IPS-NIHi7 (cell line): Measurements from ENCODE around the gene CTXND1.

Experiments
- DNase-seq: peaks from one replicate; pipeline ENCODE4 v3.0.0; 2012; ENCODE audit warnings: mixed read lengths; ENCODE audit errors: extremely low spot score

CTXND1 gene

GRCh38 chr15:80183306-80183705 lies 68.7 kb downstream of the CTXND1 start:
- DNase-seq: no peak

DNA sequence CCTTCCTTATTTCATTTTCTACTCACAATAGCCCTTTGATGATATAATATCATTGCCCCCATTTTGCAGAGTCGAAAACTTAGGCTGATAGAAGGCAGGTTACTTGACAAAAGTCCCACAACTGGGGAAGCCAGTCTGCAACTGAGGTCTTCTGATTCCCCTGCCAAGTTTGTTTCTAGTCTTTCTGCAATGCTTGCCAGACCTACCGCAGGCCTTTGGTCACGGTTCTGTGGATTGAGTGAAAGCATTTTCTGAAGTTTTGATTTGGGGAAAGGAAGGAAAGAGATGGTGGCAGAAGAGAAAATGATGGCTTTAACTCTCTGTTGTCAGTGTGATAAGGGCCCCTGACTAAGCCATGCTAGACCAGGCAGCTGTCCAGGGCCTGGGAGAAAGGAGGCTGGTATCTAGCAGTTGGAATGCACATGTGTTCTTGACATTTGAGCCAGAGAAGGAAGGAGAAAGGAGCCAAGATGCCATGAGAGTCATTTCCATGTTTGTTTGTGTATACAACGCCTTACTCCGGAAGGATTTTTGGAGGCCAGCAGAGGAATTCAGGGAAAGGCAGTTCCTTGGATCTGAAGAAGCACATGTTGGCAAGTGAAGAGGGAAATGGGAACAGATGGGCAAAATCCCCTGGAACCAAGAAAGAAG lies 69.3 kb downstream of the CTXND1 start:
- DNase-seq: no peak

DNA sequence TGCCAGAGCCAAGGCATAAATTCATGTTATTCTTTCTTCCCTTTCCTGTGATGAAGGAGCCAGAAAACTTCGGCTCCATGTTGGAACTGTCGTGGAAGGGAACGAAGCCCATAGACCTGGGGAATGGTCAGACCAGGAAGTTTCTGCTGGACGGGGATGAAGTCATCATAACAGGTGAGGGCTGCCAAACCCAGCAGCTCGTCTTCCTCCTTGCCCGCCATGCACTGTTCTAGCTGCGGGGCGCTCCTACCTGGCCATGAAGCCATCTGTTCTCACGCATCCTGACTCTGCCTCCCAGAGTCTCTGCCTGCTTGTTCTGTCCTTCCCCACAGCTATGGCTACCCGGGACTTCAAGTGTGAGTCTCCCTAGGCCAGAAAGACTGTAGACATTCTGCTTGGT lies 71.0 kb downstream of the CTXND1 start:
- no peak for DNase-seq

DNA sequence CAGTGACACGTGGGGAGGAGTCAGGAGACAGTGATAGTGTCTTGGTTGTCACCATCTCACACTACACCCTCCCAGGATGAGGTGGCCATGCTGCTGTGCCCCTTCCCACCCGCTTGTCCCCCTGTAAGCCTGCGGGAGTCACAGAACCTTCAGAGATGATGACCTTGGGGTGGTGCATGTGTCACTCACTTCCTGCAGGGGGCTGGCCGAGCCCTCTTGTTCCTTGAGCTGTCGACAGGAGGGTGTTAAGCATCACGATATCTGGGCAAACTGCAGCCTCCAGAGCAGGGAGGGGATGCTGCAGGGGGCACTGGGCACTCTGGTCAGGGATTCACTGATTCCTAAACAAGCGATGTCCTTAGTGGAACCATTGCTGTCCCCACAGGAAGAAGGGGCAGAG lies 71.5 kb downstream of the CTXND1 start:
- DNase-seq: no peak

GRCh38 chr15:80179935-80180334 lies 72.1 kb downstream of the CTXND1 start:
- DNase-seq: no peak

DNA sequence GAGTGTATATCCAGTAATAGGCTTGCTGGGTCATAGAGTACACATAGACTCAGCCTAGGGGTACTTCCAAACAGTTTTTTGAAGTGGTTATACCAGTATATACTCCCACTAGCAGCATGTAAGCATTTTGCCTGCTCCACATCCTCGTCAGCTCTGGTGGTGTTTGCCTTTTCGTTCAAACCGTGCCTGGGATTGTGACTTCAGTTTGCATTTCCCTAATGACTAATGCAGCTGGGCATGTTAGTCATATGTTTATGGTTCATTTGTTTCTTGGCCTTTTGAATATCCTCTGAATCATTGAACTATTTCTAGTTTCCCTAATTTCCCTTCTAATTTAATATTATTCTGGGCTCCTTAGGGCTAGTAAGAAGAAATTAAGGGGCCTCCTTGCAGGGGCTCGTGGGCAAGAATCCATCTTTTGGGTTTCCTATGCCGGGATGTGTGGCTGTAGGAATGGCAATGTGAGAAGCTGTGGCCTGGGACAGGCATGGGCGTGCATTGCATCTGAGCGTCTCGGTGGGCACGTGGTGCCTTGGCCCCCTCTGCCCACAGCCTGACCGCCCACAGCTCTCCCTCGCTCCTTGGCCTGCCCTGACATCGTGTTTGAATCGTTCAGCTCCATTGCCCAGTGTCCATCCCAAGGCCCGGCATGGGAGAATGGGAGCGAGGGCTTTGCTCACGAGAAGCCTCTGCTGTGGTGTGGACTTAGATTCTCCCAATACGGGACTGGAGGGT lies 72.8 kb downstream of the CTXND1 start:
- DNase-seq: no peak

GRCh38 chr15:80177156-80177555 lies 74.9 kb downstream of the CTXND1 start:
- DNase-seq: no peak

DNA sequence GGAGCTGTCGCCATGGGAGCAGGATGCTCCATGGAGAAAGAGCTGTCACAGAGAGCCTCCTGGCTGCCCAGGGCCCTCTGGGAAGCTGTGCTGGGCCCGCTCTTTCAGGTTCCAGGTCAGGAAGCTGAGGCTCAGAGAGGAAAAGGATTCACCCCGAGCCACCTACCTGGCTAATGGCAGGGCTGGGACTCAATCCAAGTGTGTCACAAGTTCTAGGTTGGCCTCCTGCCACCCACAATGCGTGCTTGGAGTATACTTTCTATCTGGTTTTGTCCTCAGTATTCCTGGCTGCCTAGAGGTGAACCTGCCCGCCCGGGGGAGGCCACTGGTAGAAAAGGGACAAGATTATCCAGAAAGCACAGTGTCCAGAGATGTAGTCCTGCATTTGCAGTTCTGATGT lies 75.6 kb downstream of the CTXND1 start:
- DNase-seq: no peak

DNA sequence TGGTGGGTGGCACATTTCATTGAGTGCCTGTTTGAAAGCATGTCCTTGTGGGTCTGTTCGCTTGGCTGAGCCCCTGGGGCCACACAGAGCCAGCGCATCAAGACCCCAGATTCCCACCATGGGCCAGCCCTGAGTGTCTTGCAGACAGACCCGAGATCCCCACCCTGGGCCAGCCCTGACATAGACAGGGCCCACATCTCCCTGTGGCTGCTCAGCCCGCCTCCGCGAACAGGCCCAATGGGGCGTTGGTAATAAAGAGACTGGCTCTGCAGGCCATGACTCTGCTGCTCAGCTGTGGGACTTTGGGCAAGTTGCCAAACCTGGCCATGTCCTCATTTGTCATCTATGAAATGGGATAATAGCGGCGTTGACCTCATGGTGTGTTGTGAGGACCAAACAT lies 76.6 kb downstream of the CTXND1 start:
- no peak for DNase-seq

DNA sequence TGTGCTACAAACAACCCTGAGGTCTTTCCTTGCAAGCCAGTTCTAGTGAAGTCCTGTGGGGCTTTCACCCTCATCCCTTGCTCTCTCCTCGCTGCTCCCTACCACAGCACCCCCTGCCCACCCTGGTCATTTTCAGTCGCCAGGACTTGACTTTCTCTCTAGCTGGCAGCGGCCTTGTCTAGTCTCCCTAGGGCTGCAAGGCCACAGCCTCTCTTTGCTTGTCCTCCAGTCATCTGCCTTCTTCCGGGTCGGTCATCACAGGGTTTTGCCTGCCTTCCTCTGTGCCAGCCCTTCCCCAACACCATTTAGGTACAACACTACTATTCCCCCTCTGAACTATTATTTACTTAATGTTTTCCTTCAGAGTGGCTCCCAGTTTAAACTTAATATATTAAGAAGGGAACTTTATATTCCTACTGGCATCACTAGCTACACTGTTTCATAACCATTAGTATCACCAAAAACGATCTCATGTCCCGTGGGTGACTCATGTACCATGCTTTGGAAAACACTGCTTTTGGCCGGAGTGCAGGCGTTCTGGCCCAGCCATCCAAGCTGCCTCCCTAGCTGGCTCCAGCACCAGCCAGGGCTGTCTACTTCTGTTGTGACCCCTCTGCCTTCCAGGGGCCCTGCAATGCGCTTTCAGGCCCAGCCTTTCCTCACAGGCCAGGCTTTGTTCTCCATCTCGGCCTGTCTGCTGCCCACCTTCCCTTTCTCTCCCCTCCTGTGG lies 77.8 kb downstream of the CTXND1 start:
- DNase-seq: no peak

- DNase-seq: peak; percentile 72
Observed at GRCh38 chr15:80173022-80173759, 78.8 kb downstream of the CTXND1 start.

- no peak for DNase-seq
Observed at GRCh38 chr15:80172401-80172800, 79.6 kb downstream of the CTXND1 start.

DNA sequence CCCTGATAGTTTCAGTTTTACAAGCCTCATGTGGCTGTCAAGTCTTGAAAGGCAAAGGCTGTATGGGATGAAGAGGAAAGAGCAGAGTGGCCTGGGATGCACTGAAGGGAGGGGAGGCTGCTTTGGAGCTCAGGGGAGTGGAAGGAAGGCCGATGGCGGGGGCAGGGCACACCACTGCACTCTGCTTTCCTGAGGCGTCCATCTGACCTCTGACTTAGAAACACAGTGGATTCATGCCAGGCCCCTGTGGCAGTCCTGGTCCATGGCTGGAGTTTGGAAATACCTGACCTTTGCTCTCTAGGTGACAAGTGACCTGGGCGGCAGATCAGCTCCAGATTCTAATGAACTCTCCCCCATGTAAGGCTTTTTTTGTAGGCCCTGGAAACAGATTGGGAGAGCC lies 80.2 kb downstream of the CTXND1 start:
- no peak for DNase-seq

- DNase-seq: no peak
Observed at GRCh38 chr15:80170596-80170995, 81.4 kb downstream of the CTXND1 start.

DNA sequence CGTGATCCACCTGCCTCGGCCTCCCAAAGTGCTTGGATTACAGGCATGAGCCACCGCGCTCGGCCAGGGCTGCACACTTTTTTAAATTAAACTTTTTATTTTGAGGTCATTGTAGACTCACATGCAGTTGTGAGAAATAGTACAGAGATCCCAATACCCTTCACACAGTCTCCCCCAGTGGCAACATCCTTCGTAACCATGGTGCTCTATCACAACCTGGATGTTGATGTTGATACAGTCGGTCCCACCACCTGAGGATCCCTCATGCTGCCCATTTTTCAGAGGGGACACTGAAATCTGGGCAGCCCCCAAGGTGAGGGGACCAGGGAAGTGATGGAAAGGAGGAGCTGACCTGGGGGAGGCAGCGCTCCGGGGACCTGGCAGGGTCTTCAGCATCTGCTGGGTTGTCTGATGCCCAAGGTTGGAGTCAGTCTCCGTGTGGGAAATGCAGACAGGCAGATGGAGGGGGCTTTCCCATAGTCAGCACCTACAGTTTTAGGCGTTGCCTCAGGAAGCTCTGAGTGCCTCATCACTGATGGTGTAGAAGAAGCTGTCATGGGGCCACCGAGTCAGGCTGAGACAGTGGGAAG lies 82.2 kb downstream of the CTXND1 start:
- DNase-seq: no peak

- DNase-seq: no peak
Observed at GRCh38 chr15:80168421-80168820, 83.6 kb downstream of the CTXND1 start.

DNA sequence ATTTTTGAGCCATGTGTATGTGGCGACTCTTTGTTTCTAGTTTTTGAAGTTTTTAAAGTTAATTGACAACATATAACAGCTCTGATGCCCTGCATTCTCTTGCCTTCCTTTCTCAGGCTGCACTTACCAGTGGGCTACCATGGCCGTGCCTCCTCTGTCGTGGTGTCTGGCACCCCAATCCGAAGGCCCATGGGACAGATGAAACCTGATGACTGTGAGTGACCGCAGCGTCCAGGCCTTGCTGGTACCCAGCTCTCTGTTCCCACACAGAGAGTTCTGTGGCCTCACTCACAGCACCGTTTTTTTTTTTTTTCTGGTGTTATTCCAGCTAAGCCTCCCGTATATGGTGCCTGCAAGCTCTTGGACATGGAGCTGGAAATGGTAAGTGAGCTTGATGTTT lies 84.1 kb downstream of the CTXND1 start:
- DNase-seq: no peak

- DNase-seq: no peak
Observed at GRCh38 chr15:80163897-80164296, 88.1 kb downstream of the CTXND1 start.

DNA sequence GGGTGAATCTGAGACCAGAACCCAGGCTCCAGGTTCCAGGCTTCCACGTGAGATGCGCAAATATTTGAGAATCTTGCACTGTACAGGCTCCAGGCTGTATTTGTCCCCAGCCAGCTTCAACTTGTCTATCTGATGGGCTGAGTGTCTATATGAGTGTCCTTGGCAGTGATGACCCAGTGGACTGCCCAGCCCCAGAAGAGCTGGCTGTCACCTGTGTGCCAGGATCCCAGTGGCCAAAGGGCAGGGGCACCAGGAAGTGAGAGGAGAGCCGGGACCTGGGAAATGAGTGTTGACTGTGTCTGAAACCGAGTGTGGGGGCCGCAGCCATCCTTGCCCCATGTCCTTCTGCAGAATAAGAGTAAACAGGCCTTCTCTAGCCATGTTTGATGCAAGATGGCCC lies 88.8 kb downstream of the CTXND1 start:
- no peak for DNase-seq

DNA sequence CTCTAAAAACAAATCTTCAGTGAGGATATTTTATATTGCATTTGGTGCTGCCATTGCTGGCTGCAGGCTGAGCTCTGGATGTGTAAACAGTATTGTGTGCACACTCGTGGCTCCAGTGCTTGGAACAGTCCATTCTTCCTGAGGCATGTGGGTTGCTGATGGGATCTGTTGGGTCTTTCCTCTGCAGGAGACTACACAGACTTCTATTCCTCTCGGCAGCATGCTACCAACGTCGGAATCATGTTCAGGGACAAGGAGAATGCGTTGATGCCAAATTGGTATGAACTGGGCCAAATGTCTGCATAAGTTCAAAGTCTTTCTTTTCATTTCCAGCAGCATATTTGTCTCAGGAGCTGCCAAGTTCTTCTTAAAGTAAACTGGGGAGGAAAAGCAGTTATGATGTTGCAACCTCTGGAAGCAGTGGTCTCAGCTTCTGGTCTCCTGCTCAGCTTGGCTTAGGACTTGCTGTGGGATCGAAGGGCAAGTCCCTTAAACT lies 89.9 kb downstream of the CTXND1 start:
- DNase-seq: no peak

GRCh38 chr15:80161468-80162016 lies 90.5 kb downstream of the CTXND1 start:
- DNase-seq: no peak
